ENCODE data around the gene FNBP1. TPM values are rescaled to one million over a fixed set of nuclear protein-coding genes. Genes with fewer than 3 reads are reported as not detected.

The FNBP1 gene
- total and polyA plus RNA-seq, 2 of the 13 experiments (the other 11 are each of a cell fraction or from before 2014, with no cell fraction given) = 5.4 to 19.5 TPM

DNA sequence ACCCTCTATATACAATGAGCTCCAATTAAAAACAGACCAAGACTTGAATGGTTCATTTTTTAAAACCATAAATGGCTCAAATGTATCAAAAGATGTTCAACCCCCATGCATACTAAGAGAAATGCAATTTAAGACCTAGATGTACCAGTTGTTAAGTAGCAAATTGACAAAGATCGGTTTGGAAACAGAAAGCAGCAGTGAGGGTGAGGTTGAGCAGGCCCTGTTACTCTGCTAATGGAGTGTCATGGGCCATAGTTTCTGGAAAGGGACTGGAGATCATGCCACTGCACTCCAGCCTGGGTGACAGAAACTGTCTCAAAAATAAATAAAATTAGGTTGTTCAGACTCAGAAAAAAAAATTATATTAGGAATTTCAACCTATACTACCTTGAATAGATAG, 55.0 kb downstream of the FNBP1 start:
- ChIA-PET CTCF (ENCODE audit: low intra/inter-chr PET ratio, low total read pairs) (no interaction called here), POLR2A (no interaction called here)
- H3K9me3 ChIP-seq (ENCODE audit: low read length) = no peaks in the 10 kb centered on the region
- H3K4me3 ChIP-seq (replicated peaks in 1 of 3; ENCODE audit: insufficient read depth in 1 of 3, low read depth in 2 of 3, low read length in 3 of 3) = no peak overlapping the region
- no peak for ATAC-seq
- no peaks in the 10 kb centered on the region for H3K4me1 ChIP-seq (ENCODE audit: insufficient read depth, low read length)
- no peaks in the 10 kb centered on the region for H4K20me1 ChIP-seq (ENCODE audit: insufficient read depth, low read length)
- no peak overlapping the region for H2AFZ ChIP-seq (ENCODE audit: low read length)
- H3K27ac ChIP-seq (ENCODE audit: extremely low read length, insufficient read depth, low read length) = no peak overlapping the region
- in situ Hi-C loops (cut with HindIII; ENCODE audit: extremely low pct_ligation_motif_present, low pct_unique_long_range_greater_than_20kb) (no loop called here), intact Hi-C loops (cut with micrococcal nuclease; ENCODE audit: unreplicated experiment) (no loop called here)
- no TSS peak for BruUV-seq (replicated peaks)
- FAIRE-seq = no peak
- H3K9ac ChIP-seq (ENCODE audit: insufficient read depth, low read depth, low read length) = no peak overlapping the region
- TF ChIP-seq, protein P1, sequence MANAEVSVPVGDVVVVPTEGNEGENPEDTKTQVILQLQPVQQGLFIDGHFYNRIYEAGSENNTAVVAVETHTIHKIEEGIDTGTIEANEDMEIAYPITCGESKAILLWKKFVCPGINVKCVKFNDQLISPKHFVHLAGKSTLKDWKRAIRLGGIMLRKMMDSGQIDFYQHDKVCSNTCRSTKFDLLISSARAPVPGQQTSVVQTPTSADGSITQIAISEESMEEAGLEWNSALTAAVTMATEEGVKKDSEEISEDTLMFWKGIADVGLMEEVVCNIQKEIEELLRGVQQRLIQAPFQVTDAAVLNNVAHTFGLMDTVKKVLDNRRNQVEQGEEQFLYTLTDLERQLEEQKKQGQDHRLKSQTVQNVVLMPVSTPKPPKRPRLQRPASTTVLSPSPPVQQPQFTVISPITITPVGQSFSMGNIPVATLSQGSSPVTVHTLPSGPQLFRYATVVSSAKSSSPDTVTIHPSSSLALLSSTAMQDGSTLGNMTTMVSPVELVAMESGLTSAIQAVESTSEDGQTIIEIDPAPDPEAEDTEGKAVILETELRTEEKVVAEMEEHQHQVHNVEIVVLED (CRISPR knock-in tag; IDR thresholded peaks at IDR 0.05; ENCODE audit: borderline replicate concordance) = no peak
- no peak for TF ChIP-seq ZFP1 (CRISPR knock-in tag; IDR thresholded peaks at IDR 0.05)
- TF ChIP-seq ZNF34 (CRISPR knock-in tag; IDR thresholded peaks at IDR 0.05; ENCODE audit: borderline replicate concordance) = no peak
- TF ChIP-seq, protein P2, sequence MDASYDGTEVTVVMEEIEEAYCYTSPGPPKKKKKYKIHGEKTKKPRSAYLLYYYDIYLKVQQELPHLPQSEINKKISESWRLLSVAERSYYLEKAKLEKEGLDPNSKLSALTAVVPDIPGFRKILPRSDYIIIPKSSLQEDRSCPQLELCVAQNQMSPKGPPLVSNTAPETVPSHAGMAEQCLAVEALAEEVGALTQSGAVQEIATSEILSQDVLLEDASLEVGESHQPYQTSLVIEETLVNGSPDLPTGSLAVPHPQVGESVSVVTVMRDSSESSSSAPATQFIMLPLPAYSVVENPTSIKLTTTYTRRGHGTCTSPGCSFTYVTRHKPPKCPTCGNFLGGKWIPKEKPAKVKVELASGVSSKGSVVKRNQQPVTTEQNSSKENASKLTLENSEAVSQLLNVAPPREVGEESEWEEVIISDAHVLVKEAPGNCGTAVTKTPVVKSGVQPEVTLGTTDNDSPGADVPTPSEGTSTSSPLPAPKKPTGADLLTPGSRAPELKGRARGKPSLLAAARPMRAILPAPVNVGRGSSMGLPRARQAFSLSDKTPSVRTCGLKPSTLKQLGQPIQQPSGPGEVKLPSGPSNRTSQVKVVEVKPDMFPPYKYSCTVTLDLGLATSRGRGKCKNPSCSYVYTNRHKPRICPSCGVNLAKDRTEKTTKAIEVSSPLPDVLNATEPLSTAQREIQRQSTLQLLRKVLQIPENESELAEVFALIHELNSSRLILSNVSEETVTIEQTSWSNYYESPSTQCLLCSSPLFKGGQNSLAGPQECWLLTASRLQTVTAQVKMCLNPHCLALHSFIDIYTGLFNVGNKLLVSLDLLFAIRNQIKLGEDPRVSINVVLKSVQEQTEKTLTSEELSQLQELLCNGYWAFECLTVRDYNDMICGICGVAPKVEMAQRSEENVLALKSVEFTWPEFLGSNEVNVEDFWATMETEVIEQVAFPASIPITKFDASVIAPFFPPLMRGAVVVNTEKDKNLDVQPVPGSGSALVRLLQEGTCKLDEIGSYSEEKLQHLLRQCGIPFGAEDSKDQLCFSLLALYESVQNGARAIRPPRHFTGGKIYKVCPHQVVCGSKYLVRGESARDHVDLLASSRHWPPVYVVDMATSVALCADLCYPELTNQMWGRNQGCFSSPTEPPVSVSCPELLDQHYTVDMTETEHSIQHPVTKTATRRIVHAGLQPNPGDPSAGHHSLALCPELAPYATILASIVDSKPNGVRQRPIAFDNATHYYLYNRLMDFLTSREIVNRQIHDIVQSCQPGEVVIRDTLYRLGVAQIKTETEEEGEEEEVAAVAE (CRISPR knock-in tag; IDR thresholded peaks at IDR 0.05; ENCODE audit: borderline replicate concordance) = no peak
- TF ChIP-seq, protein P3, sequence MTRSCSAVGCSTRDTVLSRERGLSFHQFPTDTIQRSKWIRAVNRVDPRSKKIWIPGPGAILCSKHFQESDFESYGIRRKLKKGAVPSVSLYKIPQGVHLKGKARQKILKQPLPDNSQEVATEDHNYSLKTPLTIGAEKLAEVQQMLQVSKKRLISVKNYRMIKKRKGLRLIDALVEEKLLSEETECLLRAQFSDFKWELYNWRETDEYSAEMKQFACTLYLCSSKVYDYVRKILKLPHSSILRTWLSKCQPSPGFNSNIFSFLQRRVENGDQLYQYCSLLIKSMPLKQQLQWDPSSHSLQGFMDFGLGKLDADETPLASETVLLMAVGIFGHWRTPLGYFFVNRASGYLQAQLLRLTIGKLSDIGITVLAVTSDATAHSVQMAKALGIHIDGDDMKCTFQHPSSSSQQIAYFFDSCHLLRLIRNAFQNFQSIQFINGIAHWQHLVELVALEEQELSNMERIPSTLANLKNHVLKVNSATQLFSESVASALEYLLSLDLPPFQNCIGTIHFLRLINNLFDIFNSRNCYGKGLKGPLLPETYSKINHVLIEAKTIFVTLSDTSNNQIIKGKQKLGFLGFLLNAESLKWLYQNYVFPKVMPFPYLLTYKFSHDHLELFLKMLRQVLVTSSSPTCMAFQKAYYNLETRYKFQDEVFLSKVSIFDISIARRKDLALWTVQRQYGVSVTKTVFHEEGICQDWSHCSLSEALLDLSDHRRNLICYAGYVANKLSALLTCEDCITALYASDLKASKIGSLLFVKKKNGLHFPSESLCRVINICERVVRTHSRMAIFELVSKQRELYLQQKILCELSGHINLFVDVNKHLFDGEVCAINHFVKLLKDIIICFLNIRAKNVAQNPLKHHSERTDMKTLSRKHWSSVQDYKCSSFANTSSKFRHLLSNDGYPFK (CRISPR knock-in tag; IDR thresholded peaks at IDR 0.05; ENCODE audit: borderline replicate concordance) = no peak
- TF ChIP-seq ZKSCAN5 (CRISPR knock-in tag; IDR thresholded peaks at IDR 0.05) = no peak
- TF ChIP-seq HES4 (CRISPR knock-in tag; IDR thresholded peaks at IDR 0.05; ENCODE audit: borderline replicate concordance) = no peak
- TF ChIP-seq, protein P4, sequence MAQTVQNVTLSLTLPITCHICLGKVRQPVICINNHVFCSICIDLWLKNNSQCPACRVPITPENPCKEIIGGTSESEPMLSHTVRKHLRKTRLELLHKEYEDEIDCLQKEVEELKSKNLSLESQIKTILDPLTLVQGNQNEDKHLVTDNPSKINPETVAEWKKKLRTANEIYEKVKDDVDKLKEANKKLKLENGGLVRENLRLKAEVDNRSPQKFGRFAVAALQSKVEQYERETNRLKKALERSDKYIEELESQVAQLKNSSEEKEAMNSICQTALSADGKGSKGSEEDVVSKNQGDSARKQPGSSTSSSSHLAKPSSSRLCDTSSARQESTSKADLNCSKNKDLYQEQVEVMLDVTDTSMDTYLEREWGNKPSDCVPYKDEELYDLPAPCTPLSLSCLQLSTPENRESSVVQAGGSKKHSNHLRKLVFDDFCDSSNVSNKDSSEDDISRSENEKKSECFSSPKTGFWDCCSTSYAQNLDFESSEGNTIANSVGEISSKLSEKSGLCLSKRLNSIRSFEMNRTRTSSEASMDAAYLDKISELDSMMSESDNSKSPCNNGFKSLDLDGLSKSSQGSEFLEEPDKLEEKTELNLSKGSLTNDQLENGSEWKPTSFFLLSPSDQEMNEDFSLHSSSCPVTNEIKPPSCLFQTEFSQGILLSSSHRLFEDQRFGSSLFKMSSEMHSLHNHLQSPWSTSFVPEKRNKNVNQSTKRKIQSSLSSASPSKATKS (CRISPR knock-in tag; IDR thresholded peaks at IDR 0.05) = no peak
- TF ChIP-seq ZNF605 (CRISPR knock-in tag; IDR thresholded peaks at IDR 0.05) = no peak
- no peak for TF ChIP-seq EEA1 (CRISPR knock-in tag; IDR thresholded peaks at IDR 0.05; ENCODE audit: borderline replicate concordance)
- TF ChIP-seq GFI1 (CRISPR knock-in tag; IDR thresholded peaks at IDR 0.05; ENCODE audit: borderline replicate concordance) = no peak
- no peak overlapping the region for H3K4me2 ChIP-seq (ENCODE audit: low read depth, low read length)
- WGBS (ENCODE audit: low lambda C conversion rate) = 100% methylated on average over 1 of the region's 1 CpG
- H3K36me3 ChIP-seq (replicated peaks in 1 of 2; ENCODE audit: control insufficient read depth in 1 of 2, insufficient read depth in 2 of 2, low read length in 2 of 2) = 0 out of 5 replicates have a peak, but pooled peaks cover 0 to 6% of the 10 kb centered on the region in 2 experiments
- no peak for DNase-seq (ENCODE audit: low spot score)
- H3K79me2 ChIP-seq (ENCODE audit: insufficient read depth, low read length) = peaks cover 2% of the 10 kb centered on the region
- no peaks in the 10 kb centered on the region for H3K27me3 ChIP-seq (ENCODE audit: control insufficient read depth in 1 of 2, insufficient read depth in 2 of 2, low read length in 2 of 2)
